Body of pancreas (tissue), 4 donors: ENCODE data around the gene IGSF21. TPM values are rescaled to one million over a fixed set of nuclear protein-coding genes. Genes with fewer than 3 reads are reported as not detected.

Experiments used
- ATAC-seq: fragments of 150-250 bp; one replicate; pipeline ENCODE4 v1.9.1; 2016
- DNase-seq, 4 donors: peaks; one replicate each; pipeline ENCODE4 v3.0.0-alpha.2; 2019
- H3K27ac ChIP-seq, 4 donors: fragments of 200-600 bp; sonication (generic); 1 replicate in 3 of 4; 2 replicates in 1 of 4; pipeline versions ENCODE4 v1.5.1 to v1.6.1; 2016 to 2019; ENCODE audit warnings: mild to moderate bottlenecking in 1 of 4, mixed read lengths in 1 of 4, moderate library complexity in 1 of 4
- H3K27me3 ChIP-seq, 2 donors: fragments of 200-600 bp; sonication (generic); one replicate each; pipeline ENCODE4 v1.6.0; 2016; ENCODE audit warnings: mild to moderate bottlenecking in 1 of 2
- H3K36me3 ChIP-seq, 2 donors: fragments of 200-600 bp; sonication (generic); replicated peaks in 1 of 2; 2 replicates each; pipeline ENCODE4 v1.5.1; 2016; ENCODE audit warnings: low read depth in 2 of 2; ENCODE audit not compliant: insufficient read depth in 1 of 2
- H3K4me1 ChIP-seq: fragments of 200-600 bp; sonication (generic); one replicate; pipeline ENCODE4 v1.6.0; 2016
- H3K4me3 ChIP-seq, 2 donors: fragments of 200-600 bp; sonication (generic); 1 replicate in 1 of 2; 2 replicates in 1 of 2; pipeline ENCODE4 v1.5.1; 2016 to 2019
- H3K9me3 ChIP-seq, 3 donors: fragments of 200-600 bp; sonication (generic); 1 replicate in 2 of 3; 2 replicates in 1 of 3; pipeline ENCODE4 v1.5.1; 2016
- CTCF ChIP-seq, 7 experiments: fragments of 450-650 bp in 4 of 7; fragments of 200-600 bp in 3 of 7; sonication (generic) in 3 of 7; IDR thresholded peaks; one replicate each; pipeline ENCODE4 v1.5.1; 2016 to 2019; ENCODE audit warnings: antibody characterized with exemption in 7 of 7
- POLR2A ChIP-seq, 3 donors: fragments of 450-650 bp; IDR thresholded peaks; one replicate each; pipeline ENCODE4 v1.6.1; 2016; ENCODE audit warnings: antibody characterized with exemption in 3 of 3, mild to moderate bottlenecking in 2 of 3
- WGBS, 2 donors: methylation state at CpG; one replicate each; pipeline ENCODE4 v1.1.5; 2017; 5-methylcytosine and 5-hydroxymethylcytosine counted together
- intact Hi-C: fragments of 100-400 bp; cut with DNase I; formaldehyde crosslinking; loops from one replicate; pipeline ENCODE4 v1.15.1; 2023
- total RNA-seq, 2 donors: library from RNA; depleted of rRNA; stranded (reverse); fragments of >200 nt; gene quantifications; one replicate each; pipeline ENCODE4 v1.1.0, GENCODE V29; 2016

The IGSF21 gene
- total RNA-seq, 2 donors from 2014 or later, result 0.33 to 2.1 TPM

DNA sequence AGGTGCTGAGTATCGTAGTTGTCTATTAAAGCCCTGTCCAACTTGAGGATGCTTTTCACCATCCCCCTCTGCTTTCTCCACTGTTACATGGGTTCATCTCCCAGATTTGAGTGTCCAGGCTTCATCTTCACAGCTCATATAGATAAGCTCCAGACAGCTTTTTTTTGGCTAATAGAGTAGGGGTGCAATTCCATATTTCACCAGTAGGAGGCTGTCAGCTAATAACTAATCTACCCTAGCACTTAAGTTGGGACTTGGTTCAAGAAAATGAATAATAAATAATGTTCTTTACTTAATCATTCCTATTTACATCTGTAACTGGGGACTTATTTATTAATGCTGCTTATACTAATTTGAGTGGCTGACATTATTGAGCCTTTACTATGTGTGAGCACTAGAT is 124.5 kb downstream of the IGSF21 start:
- H3K4me1 ChIP-seq, result no peaks in the 10 kb centered on the region
- peaks cover 0 to 7% (median 0%) of the 10 kb centered on the region in 3 donors for H3K9me3 ChIP-seq
- peaks cover 0 to 6% of the 10 kb centered on the region in 2 donors for H3K27me3 ChIP-seq
- intact Hi-C loops, result no loop called here
- 93 to 100% methylated on average over 1 of the region's 1 CpG for WGBS, 2 donors
- TF ChIP-seq CTCF (IDR thresholded peaks at IDR 0.05), result peak in 1 of 7 experiments; percentile 18
- TF ChIP-seq POLR2A (IDR thresholded peaks at IDR 0.05), result no peak
- DNase-seq, result no peak
- H3K4me3 ChIP-seq, result no peak overlapping the region
- no peaks in the 10 kb centered on the region for H3K36me3 ChIP-seq
- no peak for ATAC-seq
- no peak overlapping the region for H3K27ac ChIP-seq

- Histone ChIP-seq H3K27me3 (peaks cover 0 to 6% of the 10 kb centered on the region in 2 donors), H3K9me3 (peaks cover 0 to 7% (median 0%) of the 10 kb centered on the region in 3 donors), H3K36me3 (no peaks in the 10 kb centered on the region), H3K27ac (no peak overlapping the region), H3K4me1 (no peaks in the 10 kb centered on the region), H3K4me3 (no peak overlapping the region)
- DNase-seq (no peak), ATAC-seq (no peak)
- TF ChIP-seq CTCF (IDR thresholded peaks at IDR 0.05), result no peak
- no peak for TF ChIP-seq POLR2A (IDR thresholded peaks at IDR 0.05)
- intact Hi-C loops, result no loop called here
- WGBS, 2 donors, result 62 to 75% methylated on average over 5 of the region's 5 CpGs
Observed at GRCh38 chr1:18233176-18233864, 125.7 kb downstream of the IGSF21 start.

GRCh38 chr1:18234790-18235242 is 127.2 kb downstream of the IGSF21 start:
- ATAC-seq (no peak), DNase-seq (peak; percentile 26 to 42 (median 34))
- intact Hi-C loops, result no loop called here
- Histone ChIP-seq H3K36me3 (no peaks in the 10 kb centered on the region), H3K4me3 (no peak overlapping the region), H3K9me3 (peaks cover 0 to 7% (median 0%) of the 10 kb centered on the region in 3 donors), H3K4me1 (no peaks in the 10 kb centered on the region), H3K27me3 (peaks cover 0 to 5% of the 10 kb centered on the region in 2 donors), H3K27ac (no peak overlapping the region)
- WGBS, 2 donors, result 53% methylated on average over 6 of the region's 6 CpGs
- TF ChIP-seq POLR2A (IDR thresholded peaks at IDR 0.05) (no peak), CTCF (IDR thresholded peaks at IDR 0.05) (peak; percentile 25 to 54 (median 44))

DNA sequence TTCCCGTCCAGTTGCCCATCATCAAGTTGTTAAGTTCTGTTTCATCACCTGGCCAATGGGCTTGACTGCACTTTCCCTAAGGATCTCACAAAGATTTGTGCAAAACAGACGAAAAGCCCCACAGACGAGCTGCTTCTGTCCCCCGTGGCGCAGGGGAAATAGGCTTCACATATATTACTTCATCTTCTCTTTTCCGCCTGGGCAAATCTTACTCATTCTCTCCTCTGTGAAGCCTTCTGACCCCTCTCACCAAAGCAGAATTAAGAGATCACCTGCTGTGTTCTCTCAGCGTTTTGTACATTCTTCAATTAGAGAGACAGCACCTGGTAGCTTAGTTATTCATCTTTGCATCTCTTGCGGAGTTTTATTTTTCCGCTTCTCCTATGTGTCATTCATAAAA is 129.8 kb downstream of the IGSF21 start:
- ATAC-seq, result no peak
- H3K4me1 ChIP-seq, result no peaks in the 10 kb centered on the region
- no peaks in the 10 kb centered on the region for H3K36me3 ChIP-seq
- H3K27ac ChIP-seq, result no peak overlapping the region
- no peaks in the 10 kb centered on the region for H3K27me3 ChIP-seq
- WGBS, 2 donors, result 59 to 69% methylated on average over 8 to 9 of the region's 9 CpGs
- no peak overlapping the region for H3K4me3 ChIP-seq
- no peaks in the 10 kb centered on the region for H3K9me3 ChIP-seq
- TF ChIP-seq POLR2A (IDR thresholded peaks at IDR 0.05), result no peak
- TF ChIP-seq CTCF (IDR thresholded peaks at IDR 0.05), result no peak
- intact Hi-C loops, result no loop called here
- no peak for DNase-seq

DNA sequence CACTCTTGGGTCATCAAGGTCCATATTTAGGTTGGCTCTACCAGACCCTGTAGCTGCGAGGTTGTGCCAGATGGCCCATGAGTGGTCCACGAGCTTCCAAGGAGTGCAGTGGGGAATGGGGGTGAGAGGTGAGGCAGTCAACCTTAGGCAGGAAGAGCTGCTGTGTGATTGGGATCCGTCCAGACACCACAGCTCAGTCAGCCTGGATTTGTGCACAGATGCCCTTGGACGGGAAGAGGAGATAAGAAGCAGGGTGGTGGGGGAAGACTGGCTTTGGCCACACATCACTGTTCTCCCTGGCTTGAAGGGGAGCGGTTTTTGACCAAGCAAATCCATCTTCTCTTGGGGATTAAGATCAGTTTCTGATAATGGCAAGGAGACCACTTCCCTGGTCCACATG is 130.6 kb downstream of the IGSF21 start:
- DNase-seq (no peak), ATAC-seq (no peak)
- no peak overlapping the region for H3K27ac ChIP-seq
- H3K27me3 ChIP-seq, result no peaks in the 10 kb centered on the region
- intact Hi-C loops, result no loop called here
- TF ChIP-seq POLR2A (IDR thresholded peaks at IDR 0.05) (no peak), CTCF (IDR thresholded peaks at IDR 0.05) (no peak)
- H3K4me3 ChIP-seq, result no peak overlapping the region
- H3K4me1 ChIP-seq, result no peaks in the 10 kb centered on the region
- 30 to 34% methylated on average over 5 of the region's 5 CpGs for WGBS, 2 donors
- no peaks in the 10 kb centered on the region for H3K9me3 ChIP-seq
- no peaks in the 10 kb centered on the region for H3K36me3 ChIP-seq
